Activated T-helper 2 cell treated with anti-CD3 and anti-CD28 coated beads, Interferon-gamma antibody, Interleukin-2, Interleukin-4, amounts not matched to agents 10 μg/mL and 5 μg/mL and 100 μg/mL, durations not matched to agents 14 hours and 24 hours and 36 hours (primary cell): ENCODE data around the gene BTG1. TPM values are rescaled to one million over a fixed set of nuclear protein-coding genes. Genes with fewer than 3 reads are reported as not detected.
"Not testable (repeated sequence)": the region's sequence is repeated elsewhere in the genome, so short reads cannot be mapped to it uniquely, and the experiment has no call there.

ENCODE experiments used
- DNase-seq: peaks from one replicate; pipeline ENCODE4 v3.0.0; 2021; ENCODE audit warnings: low spot score
- H3K27ac Mint-ChIP-seq: one replicate; pipeline ENCODE4 v1.8.0; 2021; ENCODE audit warnings: mixed read lengths
- H3K27me3 Mint-ChIP-seq: one replicate; pipeline ENCODE4 v1.8.0; 2021; ENCODE audit warnings: low read depth, mixed read lengths
- H3K36me3 Mint-ChIP-seq: one replicate; pipeline ENCODE4 v1.8.0; 2021; ENCODE audit warnings: low read depth, mixed read lengths
- H3K4me1 Mint-ChIP-seq: one replicate; pipeline ENCODE4 v1.8.0; 2021; ENCODE audit warnings: low read depth, mixed read lengths
- H3K4me3 Mint-ChIP-seq: one replicate; pipeline ENCODE4 v1.8.0; 2021; ENCODE audit warnings: low read depth, mild to moderate bottlenecking, moderate library complexity, mixed read lengths
- H3K9me3 Mint-ChIP-seq: one replicate; pipeline ENCODE4 v1.8.0; 2021; ENCODE audit warnings: mixed read lengths
- intact Hi-C: fragments of 100-400 bp; cut with micrococcal nuclease; formaldehyde crosslinking; loops from one replicate; pipeline ENCODE4 v1.15.1; 2023
- total RNA-seq: library from RNA; stranded (reverse); gene quantifications from 2 replicates; pipeline ENCODE4 v1.2.3, GENCODE V29; 2022

Gene BTG1
- total RNA-seq, 1 donor from 2014 or later = 71.7 TPM

- intact Hi-C loops = loop anchor here (5.0 kb wide), 2 partner anchors 70 to 325 kb away; no protein-coding TSS in a partner anchor
- H3K4me3 Mint-ChIP-seq = peak overlapping the region; percentile 98
- peak overlapping the region; percentile 87 for H3K27ac Mint-ChIP-seq
- DNase-seq = no peak
- H3K36me3 Mint-ChIP-seq = peaks cover 72% of the 10 kb centered on the region
- no peaks in the 10 kb centered on the region for H3K27me3 Mint-ChIP-seq
- H3K4me1 Mint-ChIP-seq = peaks cover 78% of the 10 kb centered on the region
- H3K9me3 Mint-ChIP-seq = no peaks in the 10 kb centered on the region
Measured at GRCh38 chr12:92136965-92137721, 8.5 kb downstream of the BTG1 start.

DNA sequence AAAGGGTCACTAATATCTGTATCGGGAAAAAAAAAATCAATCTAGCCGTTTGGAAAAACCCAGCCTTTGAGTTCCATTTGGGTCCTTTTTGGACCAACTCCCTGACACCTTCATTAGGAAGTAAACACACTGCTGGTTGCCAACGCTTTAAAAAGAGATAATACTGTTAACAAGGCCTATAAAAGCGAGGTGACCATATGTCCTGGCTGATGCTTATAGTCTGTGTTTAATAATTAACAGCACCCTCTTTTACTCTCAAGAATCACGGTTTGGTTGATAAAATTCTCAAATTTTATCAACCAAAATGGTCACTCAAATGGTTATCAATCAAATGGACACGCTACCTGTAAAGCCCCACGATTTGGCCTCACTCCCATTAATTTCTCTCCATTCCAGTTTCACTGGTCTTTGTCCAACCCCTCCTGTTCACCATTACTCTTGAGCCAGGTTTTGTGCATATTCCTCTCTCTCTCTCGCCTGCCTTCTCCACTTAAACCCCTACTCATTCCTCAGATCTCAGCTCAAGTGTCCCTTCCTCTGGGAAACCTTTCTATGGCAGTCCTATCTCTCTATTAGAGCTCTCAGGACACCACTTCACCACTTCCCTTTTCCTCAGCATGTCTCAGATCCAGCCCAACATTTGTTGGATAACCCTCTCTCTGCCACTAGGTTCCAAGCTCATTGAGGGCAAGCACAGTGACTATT lies 9.5 kb downstream of the BTG1 start:
- Mint-ChIP-seq H3K4me1 (peaks cover 85% of the 10 kb centered on the region), H3K27ac (peak overlapping the region; percentile 87), H3K27me3 (no peaks in the 10 kb centered on the region), H3K4me3 (peak overlapping the region; percentile 98), H3K36me3 (peaks cover 69% of the 10 kb centered on the region), H3K9me3 (no peaks in the 10 kb centered on the region)
- intact Hi-C loops = loop anchor here (5.0 kb wide), 2 partner anchors 69 to 324 kb away; no protein-coding TSS in a partner anchor
- no peak for DNase-seq

DNA sequence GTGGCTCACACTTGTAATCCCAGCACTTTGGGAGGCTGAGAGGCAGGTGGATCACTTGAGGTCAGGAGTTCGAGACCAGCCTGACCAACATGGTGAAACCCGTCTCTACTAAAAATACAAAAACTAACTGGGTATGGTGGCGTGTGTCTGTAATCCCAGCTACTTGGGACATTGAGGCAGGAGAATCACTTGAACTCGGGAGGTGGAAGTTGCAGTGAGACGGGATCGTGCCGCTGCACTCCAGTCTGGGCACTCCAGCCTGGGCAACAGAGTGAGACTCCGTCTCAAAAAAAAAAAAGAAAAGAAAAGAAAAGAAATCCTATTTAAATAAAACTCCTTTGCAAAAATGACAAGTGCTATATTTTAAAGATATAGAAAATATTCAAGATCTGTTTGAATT lies 10.1 kb downstream of the BTG1 start:
- H3K36me3 Mint-ChIP-seq = peaks cover 66% of the 10 kb centered on the region
- H3K27ac Mint-ChIP-seq = peak overlapping the region; percentile 87
- DNase-seq, H3K9me3 Mint-ChIP-seq, H3K27me3 Mint-ChIP-seq: not testable (repeated sequence)
- peaks cover 86% of the 10 kb centered on the region for H3K4me1 Mint-ChIP-seq
- intact Hi-C loops = loop anchor here (1.0 to 5.0 kb wide), 7 partner anchors 9 to 323 kb away; no protein-coding TSS in a partner anchor
- H3K4me3 Mint-ChIP-seq = peak overlapping the region; percentile 69

DNA sequence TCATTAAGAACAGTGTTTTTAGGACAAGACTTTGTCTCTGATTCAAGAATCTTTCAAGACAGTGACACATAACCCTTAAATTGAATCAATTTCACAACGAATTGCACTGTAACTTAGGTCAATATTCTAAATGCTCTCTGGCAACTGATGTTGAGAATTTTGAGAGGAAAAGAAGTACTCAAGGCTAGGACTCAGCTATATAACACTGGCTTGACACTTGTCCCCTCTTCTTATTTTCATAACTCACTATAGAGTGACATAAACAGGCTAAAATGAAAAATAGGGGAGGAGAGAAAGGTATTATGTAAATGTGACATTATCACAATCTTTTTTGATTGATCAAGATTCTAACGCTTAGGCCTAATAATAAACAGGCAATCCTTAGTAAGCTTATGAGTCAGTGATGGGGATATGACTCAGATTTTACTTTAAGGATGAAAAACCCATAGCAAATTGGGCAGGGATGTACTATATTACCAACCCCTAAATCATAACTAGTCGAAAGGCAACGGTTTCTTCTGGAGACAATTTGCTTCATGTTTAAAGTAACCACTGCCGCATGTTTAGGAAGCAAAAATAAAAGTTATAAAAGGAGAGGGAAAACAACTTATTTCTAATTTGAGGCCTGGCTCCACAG lies 10.9 kb downstream of the BTG1 start:
- DNase-seq = no peak
- peak overlapping the region; percentile 86 for H3K27ac Mint-ChIP-seq
- intact Hi-C loops = loop anchor here (1.0 to 5.0 kb wide), 7 partner anchors 10 to 322 kb away; no protein-coding TSS in a partner anchor
- peak overlapping the region; percentile 69 for H3K4me3 Mint-ChIP-seq
- peaks cover 82% of the 10 kb centered on the region for H3K4me1 Mint-ChIP-seq
- H3K36me3 Mint-ChIP-seq = peaks cover 63% of the 10 kb centered on the region
- H3K27me3 Mint-ChIP-seq = no peaks in the 10 kb centered on the region
- H3K9me3 Mint-ChIP-seq = no peaks in the 10 kb centered on the region

- Mint-ChIP-seq H3K9me3 (no peaks in the 10 kb centered on the region), H3K4me3 (peak overlapping the region; percentile 69), H3K4me1 (peaks cover 84% of the 10 kb centered on the region), H3K27me3 (no peaks in the 10 kb centered on the region), H3K27ac (peak overlapping the region; percentile 86), H3K36me3 (peaks cover 62% of the 10 kb centered on the region)
- no peak for DNase-seq
- intact Hi-C loops = loop anchor here (2.0 kb wide), 2 partner anchors 103 to 257 kb away; no protein-coding TSS in a partner anchor
Measured at GRCh38 chr12:92133795-92134637, 11.6 kb downstream of the BTG1 start.

- Mint-ChIP-seq H3K9me3 (no peaks in the 10 kb centered on the region), H3K4me3 (peak overlapping the region; percentile 45), H3K27me3 (no peaks in the 10 kb centered on the region), H3K27ac (peak overlapping the region; percentile 76), H3K4me1 (peaks cover 81% of the 10 kb centered on the region), H3K36me3 (peaks cover 63% of the 10 kb centered on the region)
- DNase-seq = no peak
- intact Hi-C loops = no loop called here
Measured at GRCh38 chr12:92133171-92133570, 12.5 kb downstream of the BTG1 start.

DNA sequence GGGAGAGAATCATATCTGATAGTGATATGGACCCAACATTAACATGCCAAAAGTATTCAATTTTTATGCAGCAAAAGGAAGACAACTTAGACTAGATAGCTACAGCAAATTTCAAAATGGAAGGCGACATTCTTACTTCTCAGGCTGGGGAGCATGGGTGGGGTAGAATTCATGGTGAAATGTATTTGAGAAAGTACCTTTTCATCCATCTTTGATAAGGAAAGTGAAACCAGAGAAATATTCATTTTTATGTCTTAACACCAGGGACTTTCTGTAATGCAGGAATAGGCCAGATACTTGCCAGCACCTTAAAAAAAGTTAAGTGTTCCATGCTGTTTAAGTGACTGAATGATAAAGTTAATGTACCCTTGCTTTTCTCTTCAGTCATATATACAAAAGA lies 13.4 kb downstream of the BTG1 start:
- Mint-ChIP-seq H3K36me3 (peaks cover 63% of the 10 kb centered on the region), H3K4me1 (peaks cover 75% of the 10 kb centered on the region), H3K9me3 (no peaks in the 10 kb centered on the region), H3K27me3 (no peaks in the 10 kb centered on the region), H3K27ac (peak overlapping the region; percentile 77), H3K4me3 (peak overlapping the region; percentile 72)
- intact Hi-C loops = no loop called here
- DNase-seq = no peak

DNA sequence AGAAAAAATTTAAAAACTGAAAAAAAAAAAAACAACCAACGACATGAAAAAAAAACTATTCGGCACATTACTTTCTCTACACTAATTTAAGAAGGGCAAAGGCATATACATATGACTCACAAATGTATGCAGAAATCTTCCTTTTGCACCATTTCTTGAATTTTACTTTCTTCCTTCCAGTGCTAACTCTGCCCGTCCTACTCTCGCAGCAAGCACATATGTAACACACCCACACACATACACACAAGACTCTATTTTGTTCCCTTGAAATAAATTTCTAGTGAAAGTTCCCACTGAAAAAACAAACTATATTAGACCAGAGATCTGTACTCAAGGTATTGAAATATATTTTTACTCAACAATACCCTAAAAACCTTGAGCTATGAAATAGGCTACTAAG lies 14.6 kb downstream of the BTG1 start:
- intact Hi-C loops = loop anchor here (2.0 kb wide), 1 partner anchor 14 kb away; no protein-coding TSS in a partner anchor
- peak overlapping the region; percentile 77 for H3K27ac Mint-ChIP-seq
- peaks cover 58% of the 10 kb centered on the region for H3K36me3 Mint-ChIP-seq
- H3K9me3 Mint-ChIP-seq = no peaks in the 10 kb centered on the region
- no peak for DNase-seq
- peak overlapping the region; percentile 72 for H3K4me3 Mint-ChIP-seq
- H3K4me1 Mint-ChIP-seq = peaks cover 64% of the 10 kb centered on the region
- no peaks in the 10 kb centered on the region for H3K27me3 Mint-ChIP-seq

- no peak for DNase-seq
- Mint-ChIP-seq H3K36me3 (peaks cover 61% of the 10 kb centered on the region), H3K9me3 (no peaks in the 10 kb centered on the region), H3K4me1 (peaks cover 65% of the 10 kb centered on the region), H3K4me3 (no peak overlapping the region), H3K27me3 (no peaks in the 10 kb centered on the region), H3K27ac (peak overlapping the region; percentile 30)
- intact Hi-C loops = loop anchor here (2.0 kb wide), 1 partner anchor 13 kb away; no protein-coding TSS in a partner anchor
Measured at GRCh38 chr12:92129609-92130008, 16.0 kb downstream of the BTG1 start.

DNA sequence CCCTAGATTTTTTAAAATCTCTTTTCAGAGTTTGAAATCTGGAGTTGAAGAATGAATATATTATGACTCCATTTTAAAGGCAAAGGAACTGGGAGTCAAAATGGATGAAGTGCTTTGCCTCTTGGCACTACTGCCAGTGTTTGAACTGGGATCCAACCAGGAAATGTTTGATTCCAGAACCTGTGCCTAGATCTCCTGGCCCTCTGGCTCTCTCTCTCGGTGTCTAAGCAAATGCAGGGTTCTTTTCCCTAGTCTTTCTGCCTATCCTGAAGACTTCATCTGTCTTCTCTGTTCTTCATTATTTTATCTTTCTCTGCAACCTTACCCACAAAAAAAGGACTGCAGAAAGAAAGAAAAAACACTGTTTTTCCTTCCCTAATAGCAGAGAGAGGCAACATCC lies 17.0 kb downstream of the BTG1 start:
- Mint-ChIP-seq H3K9me3 (no peaks in the 10 kb centered on the region), H3K4me3 (no peak overlapping the region), H3K36me3 (peaks cover 64% of the 10 kb centered on the region), H3K27me3 (no peaks in the 10 kb centered on the region), H3K27ac (no peak overlapping the region), H3K4me1 (peaks cover 64% of the 10 kb centered on the region)
- intact Hi-C loops = no loop called here
- no peak for DNase-seq

- Mint-ChIP-seq H3K9me3 (peaks cover 8% of the 10 kb centered on the region), H3K4me1 (peaks cover 45% of the 10 kb centered on the region), H3K4me3 (no peak overlapping the region), H3K36me3 (peaks cover 69% of the 10 kb centered on the region), H3K27ac (no peak overlapping the region), H3K27me3 (no peaks in the 10 kb centered on the region)
- intact Hi-C loops = no loop called here
- DNase-seq = no peak
Measured at GRCh38 chr12:92124689-92125029, 21.0 kb downstream of the BTG1 start.
